ENCODE data around the gene SMAD7.
A peak's percentile ranks its signal among the peaks of the same experiment; 100 is the strongest.

DNA sequence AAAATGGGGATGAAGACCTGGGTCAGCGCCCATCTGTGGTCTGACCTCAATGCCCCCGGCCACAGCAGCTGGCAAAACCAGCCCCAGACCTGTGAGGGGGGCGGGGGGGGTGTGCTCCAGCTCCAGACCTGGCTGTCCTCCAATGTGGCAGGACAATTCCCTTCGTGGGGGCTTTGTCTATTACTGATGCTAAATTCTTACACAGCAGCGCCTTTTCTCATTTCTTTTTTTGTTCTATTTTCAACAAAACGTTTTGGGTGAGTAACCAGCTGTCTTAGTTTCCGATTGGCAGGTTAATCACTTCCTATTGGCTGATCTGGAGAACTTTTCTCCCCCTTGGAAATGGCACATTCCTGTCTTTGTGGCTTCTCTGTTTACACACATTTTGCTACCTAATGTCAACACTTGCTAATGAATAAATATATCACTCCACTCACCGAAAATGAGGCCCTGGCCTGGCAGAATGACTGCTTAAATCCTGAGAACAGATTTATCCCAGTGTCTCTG lies 4.4 kb downstream of the SMAD7 start:
- TF ChIP-seq CTCF (IDR thresholded peaks at IDR 0.05 in 2 of 3, conservative IDR thresholded peaks at IDR 0.05 in 1 of 3; ENCODE audit: control insufficient read depth in 2 of 3, extremely low read depth in 1 of 3, insufficient read depth in 1 of 3, low read depth in 3 of 3, low read length in 3 of 3) (no peak), BHLHE40 (IDR thresholded peaks at IDR 0.05; ENCODE audit: borderline replicate concordance in 1 of 2, low read depth in 2 of 2, low read length in 1 of 2) (peak; percentile 38 to 61; a peak in 2 of 4 replicates), POLR2A (IDR thresholded peaks at IDR 0.05; ENCODE audit: low read depth, low read length) (no peak), HDGF (IDR thresholded peaks at IDR 0.05) (no peak), ZBTB33 (IDR thresholded peaks at IDR 0.05) (no peak), CREB1 (IDR thresholded peaks at IDR 0.05; ENCODE audit: low read depth) (no peak), MYC (IDR thresholded peaks at IDR 0.05; ENCODE audit: insufficient read depth, insufficient read length, insufficient replicate concordance, low read length, severe bottlenecking) (no peak), CBX5 (IDR thresholded peaks at IDR 0.05; ENCODE audit: low read depth) (no peak)
- TF ChIP-seq, protein P1, sequence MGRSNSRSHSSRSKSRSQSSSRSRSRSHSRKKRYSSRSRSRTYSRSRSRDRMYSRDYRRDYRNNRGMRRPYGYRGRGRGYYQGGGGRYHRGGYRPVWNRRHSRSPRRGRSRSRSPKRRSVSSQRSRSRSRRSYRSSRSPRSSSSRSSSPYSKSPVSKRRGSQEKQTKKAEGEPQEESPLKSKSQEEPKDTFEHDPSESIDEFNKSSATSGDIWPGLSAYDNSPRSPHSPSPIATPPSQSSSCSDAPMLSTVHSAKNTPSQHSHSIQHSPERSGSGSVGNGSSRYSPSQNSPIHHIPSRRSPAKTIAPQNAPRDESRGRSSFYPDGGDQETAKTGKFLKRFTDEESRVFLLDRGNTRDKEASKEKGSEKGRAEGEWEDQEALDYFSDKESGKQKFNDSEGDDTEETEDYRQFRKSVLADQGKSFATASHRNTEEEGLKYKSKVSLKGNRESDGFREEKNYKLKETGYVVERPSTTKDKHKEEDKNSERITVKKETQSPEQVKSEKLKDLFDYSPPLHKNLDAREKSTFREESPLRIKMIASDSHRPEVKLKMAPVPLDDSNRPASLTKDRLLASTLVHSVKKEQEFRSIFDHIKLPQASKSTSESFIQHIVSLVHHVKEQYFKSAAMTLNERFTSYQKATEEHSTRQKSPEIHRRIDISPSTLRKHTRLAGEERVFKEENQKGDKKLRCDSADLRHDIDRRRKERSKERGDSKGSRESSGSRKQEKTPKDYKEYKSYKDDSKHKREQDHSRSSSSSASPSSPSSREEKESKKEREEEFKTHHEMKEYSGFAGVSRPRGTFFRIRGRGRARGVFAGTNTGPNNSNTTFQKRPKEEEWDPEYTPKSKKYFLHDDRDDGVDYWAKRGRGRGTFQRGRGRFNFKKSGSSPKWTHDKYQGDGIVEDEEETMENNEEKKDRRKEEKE (IDR thresholded peaks at IDR 0.05): peak; percentile 48; the same call in 1 of the 2 replicates
- TF ChIP-seq, protein P2, sequence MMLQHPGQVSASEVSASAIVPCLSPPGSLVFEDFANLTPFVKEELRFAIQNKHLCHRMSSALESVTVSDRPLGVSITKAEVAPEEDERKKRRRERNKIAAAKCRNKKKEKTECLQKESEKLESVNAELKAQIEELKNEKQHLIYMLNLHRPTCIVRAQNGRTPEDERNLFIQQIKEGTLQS (IDR thresholded peaks at IDR 0.05; ENCODE audit: borderline replicate concordance, extremely low read depth, low read depth, low read length): no peak
